ENCODE data around the gene MBP.
A peak's percentile ranks its signal among the peaks of the same experiment; 100 is the strongest.
"Not testable (repeated sequence)": the region's sequence is repeated elsewhere in the genome, so short reads cannot be mapped to it uniquely, and the experiment has no call there.

Gene MBP

GRCh38 chr18:77044866-77045664, 87.5 kb downstream of the MBP start:
- DNase-seq = no peak

- DNase-seq = no peak
These were observed 88.9 kb downstream of the MBP start for GRCh38 chr18:77043541-77044280.

- DNase-seq = no peak
These were observed 90.0 kb downstream of the MBP start for GRCh38 chr18:77042583-77042982.

GRCh38 chr18:77039196-77040130, 93.1 kb downstream of the MBP start:
- no peak for DNase-seq

GRCh38 chr18:77038182-77038858, 94.3 kb downstream of the MBP start:
- DNase-seq = no peak

GRCh38 chr18:77037567-77037966, 95.0 kb downstream of the MBP start:
- no peak for DNase-seq

GRCh38 chr18:77035380-77036187, 97.0 kb downstream of the MBP start:
- no peak for DNase-seq

GRCh38 chr18:77033575-77033974, 99.0 kb downstream of the MBP start:
- no peak for DNase-seq

GRCh38 chr18:77032181-77032701, 100.3 kb downstream of the MBP start:
- DNase-seq = no peak

- DNase-seq = no peak
These were observed 100.9 kb downstream of the MBP start for GRCh38 chr18:77031662-77032061.

GRCh38 chr18:77030201-77030600, 102.4 kb downstream of the MBP start:
- no peak for DNase-seq

GRCh38 chr18:77025831-77026363, 106.7 kb downstream of the MBP start:
- DNase-seq = no peak

GRCh38 chr18:77025123-77025522, 107.5 kb downstream of the MBP start:
- no peak for DNase-seq

- no peak for DNase-seq
These were observed 108.1 kb downstream of the MBP start for GRCh38 chr18:77024476-77024875.

GRCh38 chr18:77023102-77023782, 109.3 kb downstream of the MBP start:
- DNase-seq = peak in 1 of 2 donors; percentile 36

GRCh38 chr18:77022556-77022955, 110.0 kb downstream of the MBP start:
- no peak for DNase-seq

- DNase-seq = no peak
These were observed 110.5 kb downstream of the MBP start for GRCh38 chr18:77022116-77022515.

GRCh38 chr18:77021478-77021877, 111.1 kb downstream of the MBP start:
- not testable (repeated sequence) for DNase-seq

- no peak for DNase-seq
These were observed 111.5 kb downstream of the MBP start for GRCh38 chr18:77021075-77021474.

GRCh38 chr18:77020561-77020960, 112.0 kb downstream of the MBP start:
- no peak for DNase-seq

GRCh38 chr18:77019641-77020040, 112.9 kb downstream of the MBP start:
- DNase-seq = no peak

All from bone marrow (tissue), 2 donors.